BLaER1 treated with 17β-estradiol and CSF1 and Interleukin-3, amounts not matched to agents 10 nM and 100 nM (cell line): ENCODE data around the gene TET1.
"Not testable (repeated sequence)": the region's sequence is repeated elsewhere in the genome, so short reads cannot be mapped to it uniquely, and the experiment has no call there.

Experiments used
- H3K27ac ChIP-seq, 11 experiments: shearing (Covaris generic); formaldehyde crosslinking; 2 replicates each; pipeline ENCODE4 v1.8.1; 2022
- H3K27me3 ChIP-seq, 11 experiments: shearing (Covaris generic); formaldehyde crosslinking; 2 replicates each; pipeline ENCODE4 v1.8.1; 2022
- H3K36me3 ChIP-seq, 11 experiments: shearing (Covaris generic); formaldehyde crosslinking; 2 replicates each; pipeline ENCODE4 v1.8.1; 2022
- H3K4me1 ChIP-seq, 10 experiments: shearing (Covaris generic); formaldehyde crosslinking; 2 replicates each; pipeline ENCODE4 v1.8.1; 2022
- H3K4me2 ChIP-seq, 11 experiments: shearing (Covaris generic); formaldehyde crosslinking; 2 replicates each; pipeline ENCODE4 v1.8.1; 2022
- H3K4me3 ChIP-seq, 10 experiments: shearing (Covaris generic); formaldehyde crosslinking; 2 replicates each; pipeline ENCODE4 v1.8.1; 2022
- H3K9ac ChIP-seq, 11 experiments: shearing (Covaris generic); formaldehyde crosslinking; 2 replicates each; pipeline ENCODE4 v1.8.1; 2022
- H3K9me3 ChIP-seq, 11 experiments: shearing (Covaris generic); formaldehyde crosslinking; replicated peaks in 1 of 11; 2 replicates each; pipeline ENCODE4 v1.8.1; 2022
- H4K20me1 ChIP-seq, 11 experiments: shearing (Covaris generic); formaldehyde crosslinking; 2 replicates each; pipeline ENCODE4 v1.8.1; 2022
- Cebpa-rat ChIP-seq, 11 experiments: shearing (Covaris generic); IDR thresholded peaks; 2 replicates each; pipeline ENCODE4 v1.8.1; 2022

TET1 gene

DNA sequence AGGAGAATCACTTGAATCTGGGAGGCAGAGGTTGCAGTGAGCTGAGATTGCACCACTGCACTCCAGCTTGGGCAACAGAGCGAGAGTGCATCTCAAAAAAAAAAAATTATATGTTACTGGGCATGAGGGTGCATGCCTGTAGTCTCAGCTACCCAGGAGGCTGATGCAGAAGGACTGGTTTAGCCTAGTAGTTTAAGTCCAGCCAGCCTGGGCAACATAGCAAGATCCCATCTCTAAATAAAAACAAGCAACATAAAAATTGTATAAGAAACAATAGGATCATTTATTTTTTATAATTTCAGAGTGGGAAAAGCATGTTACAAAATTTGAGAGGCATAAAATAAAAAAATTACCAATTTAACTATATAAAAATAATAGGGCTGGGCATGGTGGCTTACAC, 145.4 kb downstream of the TET1 start:
- no peaks in the 10 kb centered on the region for H3K9me3 ChIP-seq
- no peak for TF ChIP-seq Cebpa-rat (IDR thresholded peaks at IDR 0.05)
- H3K9ac ChIP-seq: no peak overlapping the region
- no peak overlapping the region for H3K4me3 ChIP-seq
- H3K27ac ChIP-seq: no peak overlapping the region
- no peaks in the 10 kb centered on the region for H3K27me3 ChIP-seq
- no peaks in the 10 kb centered on the region for H4K20me1 ChIP-seq
- no peak overlapping the region for H3K4me2 ChIP-seq
- no peaks in the 10 kb centered on the region for H3K4me1 ChIP-seq
- no peaks in the 10 kb centered on the region for H3K36me3 ChIP-seq

DNA sequence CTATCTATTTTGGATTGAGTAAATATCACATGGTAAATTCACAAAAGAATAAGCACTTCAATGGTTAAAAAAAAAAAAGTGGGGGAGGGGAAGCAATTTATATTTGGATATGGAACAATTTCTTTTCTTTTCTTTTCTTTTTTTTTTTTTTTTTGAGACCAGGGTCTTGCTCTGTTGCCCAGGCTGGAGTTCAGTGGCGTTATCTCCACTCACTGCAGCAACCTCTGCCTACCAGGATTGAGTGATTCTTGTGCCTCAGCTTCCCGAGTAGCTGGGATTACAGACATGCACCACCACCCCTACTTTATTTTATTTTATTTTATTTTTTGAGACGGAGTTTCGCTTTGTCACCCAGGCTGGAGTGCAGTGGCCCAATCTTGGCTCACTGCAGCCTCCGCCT, 148.8 kb downstream of the TET1 start:
- not testable (repeated sequence) for H3K9ac ChIP-seq, H3K4me1 ChIP-seq, H4K20me1 ChIP-seq, H3K27me3 ChIP-seq, H3K9me3 ChIP-seq, H3K4me2 ChIP-seq, H3K27ac ChIP-seq, H3K36me3 ChIP-seq, H3K4me3 ChIP-seq

DNA sequence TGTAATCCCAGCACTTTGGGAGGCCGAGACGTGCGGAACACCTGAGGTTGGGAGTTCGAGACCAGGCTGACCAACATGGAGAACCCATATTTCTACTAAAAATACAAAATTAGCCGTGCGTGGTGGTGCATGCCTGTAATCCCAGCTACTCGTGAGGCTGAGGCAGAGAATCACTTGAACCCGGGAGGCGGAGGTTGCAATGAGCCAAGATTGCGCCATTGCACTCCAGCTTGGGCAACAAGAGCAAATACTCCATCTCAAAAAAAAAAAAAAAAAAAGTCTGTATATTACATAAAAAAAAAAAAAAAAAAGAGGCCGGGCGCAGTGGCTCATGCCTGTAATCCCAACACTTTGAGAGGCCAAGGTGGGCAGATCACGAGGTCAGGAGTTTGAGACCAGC, 152.9 kb downstream of the TET1 start:
- not testable (repeated sequence) for H3K4me3 ChIP-seq, H3K4me1 ChIP-seq, H3K36me3 ChIP-seq, H3K27ac ChIP-seq, H3K4me2 ChIP-seq, H4K20me1 ChIP-seq, H3K9me3 ChIP-seq, H3K27me3 ChIP-seq, H3K9ac ChIP-seq

DNA sequence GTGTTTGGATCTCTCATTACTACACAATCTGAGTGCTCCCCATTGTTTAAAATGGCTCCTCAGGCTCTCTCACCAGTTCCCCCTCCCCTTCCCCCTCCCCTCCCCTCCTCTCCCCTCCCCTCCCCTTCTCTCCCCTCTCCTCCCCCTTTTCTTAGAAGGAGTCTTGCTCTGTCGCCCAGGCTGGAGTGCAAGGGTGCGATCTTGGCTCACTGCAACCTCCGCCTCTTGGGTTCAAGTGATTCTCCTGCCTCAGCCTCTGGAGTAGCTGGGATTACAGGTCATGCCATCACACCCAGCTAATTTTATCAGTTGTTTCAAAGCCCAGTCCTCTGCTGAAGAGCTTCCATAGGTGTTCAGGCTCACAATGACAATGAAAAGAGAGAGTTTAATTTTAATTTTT, 157.3 kb downstream of the TET1 start:
- Histone ChIP-seq H3K9me3 (peaks cover 0 to 14% (median 0%) of the 10 kb centered on the region in 11 experiments; a peak in 4 of 22 replicates), H3K9ac (no peak overlapping the region), H3K4me3 (no peak overlapping the region), H3K27me3 (no peaks in the 10 kb centered on the region), H3K4me1 (peaks cover 3 to 4% (median 4%) of the 10 kb centered on the region in 10 experiments), H3K27ac (no peak overlapping the region), H3K4me2 (no peak overlapping the region), H3K36me3 (peaks cover 0 to 2% (median 0%) of the 10 kb centered on the region in 11 experiments; a peak in 6 of 22 replicates), H4K20me1 (no peaks in the 10 kb centered on the region)
- TF ChIP-seq Cebpa-rat (IDR thresholded peaks at IDR 0.05): no peak

DNA sequence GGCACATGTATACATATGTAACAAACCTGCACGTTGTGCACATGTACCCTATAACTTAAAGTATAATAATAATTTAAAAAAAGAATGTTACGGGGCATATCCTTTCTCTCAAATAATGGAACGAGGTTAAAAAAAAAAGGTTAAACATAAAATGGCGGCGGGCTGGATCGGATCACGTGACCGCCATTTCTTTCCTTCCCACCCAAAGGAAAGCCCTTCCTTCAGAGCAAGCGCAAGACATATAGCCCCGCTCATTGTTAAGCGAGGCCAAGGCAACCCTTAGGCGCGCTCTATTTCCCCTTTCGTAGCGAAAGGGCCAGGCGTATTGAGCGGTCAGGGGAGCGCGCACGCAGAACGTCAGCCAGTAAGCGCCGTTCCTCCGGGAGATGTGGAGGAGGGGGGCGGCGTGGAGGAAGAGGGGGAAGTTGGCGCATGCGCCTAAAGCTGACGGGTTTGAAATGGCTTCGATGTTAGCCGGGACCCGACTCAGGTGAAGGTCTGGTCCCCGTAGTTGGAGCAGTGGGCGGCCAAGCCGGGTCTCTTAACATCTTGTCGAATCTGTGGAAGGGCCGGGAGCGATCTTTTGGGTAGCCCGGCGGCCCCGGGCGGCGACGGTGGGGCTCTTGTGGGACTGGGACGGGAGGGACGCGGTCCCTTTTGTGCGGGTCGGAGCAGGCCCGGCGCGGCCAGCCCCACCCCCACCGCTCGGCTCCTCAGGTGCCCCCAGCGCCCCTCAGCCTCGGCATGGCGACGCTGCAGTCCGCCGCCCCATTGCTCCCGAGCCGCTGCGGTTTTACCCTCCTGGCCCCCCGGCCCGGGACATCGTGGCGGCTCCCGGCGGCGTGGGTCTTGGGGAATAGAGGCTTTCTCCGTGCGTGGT, 160.9 kb downstream of the TET1 start, which contains the start of gene CCAR1:
TSS of gene CCAR1 (plus strand) at position 447 of the 880 bp plus-strand sequence. CDS start 1,266 bp downstream, outside the sequence.
- Histone ChIP-seq H3K27ac (peak within 1 kb of the TSS; percentile 89 to 99 (median 98)), H4K20me1 (peaks cover 0 to 15% (median 3%) of the 10 kb centered on the region in 11 experiments; a peak in 6 of 22 replicates), H3K4me1 (peaks cover 8 to 11% (median 9%) of the 10 kb centered on the region in 10 experiments), H3K4me3 (peak within 1 kb of the TSS; percentile 79 to 98 (median 90)), H3K27me3 (no peaks in the 10 kb centered on the region), H3K36me3 (peaks cover 24 to 38% (median 35%) of the 10 kb centered on the region in 11 experiments), H3K9ac (peak within 1 kb of the TSS; percentile 93 to 99 (median 98)), H3K4me2 (peak within 1 kb of the TSS; percentile 73 to 95 (median 87)), H3K9me3 (peaks cover 0 to 14% (median 0%) of the 10 kb centered on the region in 11 experiments; a peak in 4 of 22 replicates)
- no peak for TF ChIP-seq Cebpa-rat (IDR thresholded peaks at IDR 0.05)

DNA sequence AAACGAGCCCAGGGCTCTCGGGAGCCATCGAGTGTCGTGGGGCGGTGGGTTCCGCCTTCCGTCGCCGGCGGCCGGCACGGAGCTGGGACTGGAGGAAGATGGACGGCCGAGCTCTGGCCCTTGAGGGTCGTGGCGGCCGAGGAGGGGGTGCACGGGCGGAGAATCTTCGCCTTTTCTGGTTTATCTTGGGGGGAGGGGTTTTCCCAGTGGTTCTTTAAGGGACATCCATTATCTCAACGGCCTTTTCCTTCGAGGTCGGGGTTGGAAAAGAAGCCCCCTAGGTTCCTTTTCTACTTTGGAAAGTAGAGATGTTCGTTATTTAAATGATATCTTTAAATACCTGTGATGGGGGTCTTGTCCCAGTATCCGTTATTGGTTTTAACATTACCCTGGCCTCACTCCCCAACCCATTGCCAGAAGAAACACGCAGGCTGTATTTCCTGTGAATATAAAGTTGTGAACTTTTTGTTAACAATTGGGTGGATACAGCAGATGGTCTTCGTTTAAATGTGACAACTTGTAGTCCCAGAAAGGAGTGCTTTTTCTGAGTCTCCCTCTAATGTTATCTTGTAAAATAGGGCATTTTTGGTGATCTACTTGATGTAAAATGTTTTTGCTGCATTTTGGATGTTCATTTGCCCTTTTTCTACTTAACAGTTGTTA, 161.7 kb downstream of the TET1 start:
- peak overlapping the region; percentile 79 to 98 (median 90) for H3K4me3 ChIP-seq
- peaks cover 0 to 14% (median 0%) of the 10 kb centered on the region in 11 experiments; a peak in 4 of 22 replicates for H3K9me3 ChIP-seq
- peaks cover 32 to 46% (median 42%) of the 10 kb centered on the region in 11 experiments for H3K36me3 ChIP-seq
- H3K27ac ChIP-seq: peak overlapping the region; percentile 89 to 99 (median 98)
- peak overlapping the region; percentile 73 to 95 (median 87) for H3K4me2 ChIP-seq
- H3K27me3 ChIP-seq: no peaks in the 10 kb centered on the region
- TF ChIP-seq Cebpa-rat (IDR thresholded peaks at IDR 0.05): no peak
- H3K9ac ChIP-seq: peak overlapping the region; percentile 93 to 99 (median 98)
- H4K20me1 ChIP-seq: peaks cover 0 to 22% (median 9%) of the 10 kb centered on the region in 11 experiments; a peak in 9 of 22 replicates
- H3K4me1 ChIP-seq: peaks cover 8 to 11% (median 9%) of the 10 kb centered on the region in 10 experiments

DNA sequence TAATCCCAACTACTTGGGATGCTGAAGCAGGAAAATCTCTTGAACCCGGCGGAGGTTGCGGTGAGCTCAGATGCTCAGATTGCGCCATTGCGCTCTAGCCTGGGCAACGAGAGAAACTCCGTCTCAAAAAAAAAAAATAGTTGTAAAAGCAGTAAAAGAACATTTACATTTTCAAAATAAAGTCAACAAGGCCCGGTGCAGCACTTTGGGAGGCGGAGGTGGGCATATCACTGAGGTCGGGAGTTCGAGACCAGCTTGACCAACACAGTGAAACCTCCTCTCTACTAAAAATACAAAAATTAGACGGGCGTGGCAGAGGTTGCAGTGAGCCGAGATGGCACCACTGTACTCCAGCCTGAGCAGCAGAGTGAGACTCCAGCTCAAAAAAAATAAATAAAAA, 164.9 kb downstream of the TET1 start:
- no peak overlapping the region for H3K27ac ChIP-seq
- no peak overlapping the region for H3K4me3 ChIP-seq
- H3K36me3 ChIP-seq: peaks cover 62 to 77% (median 73%) of the 10 kb centered on the region in 11 experiments

DNA sequence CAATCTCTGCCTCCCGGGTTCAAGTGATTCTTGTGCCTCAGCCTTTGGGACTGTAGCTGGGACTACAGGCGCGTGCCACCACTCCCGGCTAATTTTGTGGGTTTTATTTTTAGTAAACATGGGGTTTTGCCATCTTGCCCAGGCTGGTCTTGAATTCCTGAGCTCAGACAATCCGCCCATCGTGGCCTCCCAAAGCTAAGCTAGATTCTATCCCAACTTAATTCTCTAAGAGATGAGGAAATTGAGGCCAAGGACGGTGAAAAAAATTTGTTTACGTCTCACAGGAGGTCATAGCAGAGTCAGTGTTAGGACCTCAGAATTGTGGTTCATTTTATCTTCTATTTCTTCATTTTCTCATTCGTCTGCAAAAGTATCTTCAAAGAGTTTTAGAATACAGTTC, 167.0 kb downstream of the TET1 start:
- Histone ChIP-seq H3K4me3 (no peak overlapping the region), H3K4me2 (no peak overlapping the region), H3K4me1 (peaks cover 7 to 10% (median 8%) of the 10 kb centered on the region in 10 experiments), H3K9me3 (no peaks in the 10 kb centered on the region), H4K20me1 (peaks cover 17 to 76% (median 56%) of the 10 kb centered on the region in 11 experiments; a peak in 20 of 22 replicates), H3K36me3 (peaks cover 82 to 98% (median 95%) of the 10 kb centered on the region in 11 experiments), H3K9ac (no peak overlapping the region), H3K27ac (no peak overlapping the region), H3K27me3 (no peaks in the 10 kb centered on the region)
- TF ChIP-seq Cebpa-rat (IDR thresholded peaks at IDR 0.05): no peak

More for the DNA sequence above, 164.9 kb downstream of the TET1 start:
- TF ChIP-seq Cebpa-rat (IDR thresholded peaks at IDR 0.05): no peak
- H3K9ac ChIP-seq: no peak overlapping the region
- H3K4me2 ChIP-seq: no peak overlapping the region
- H3K4me1 ChIP-seq: peaks cover 8 to 11% (median 9%) of the 10 kb centered on the region in 10 experiments
- H3K27me3 ChIP-seq: no peaks in the 10 kb centered on the region
- H3K9me3 ChIP-seq: peaks cover 0 to 1% (median 0%) of the 10 kb centered on the region in 11 experiments; a peak in 3 of 22 replicates
- peaks cover 0 to 54% (median 35%) of the 10 kb centered on the region in 11 experiments; a peak in 19 of 22 replicates for H4K20me1 ChIP-seq

DNA sequence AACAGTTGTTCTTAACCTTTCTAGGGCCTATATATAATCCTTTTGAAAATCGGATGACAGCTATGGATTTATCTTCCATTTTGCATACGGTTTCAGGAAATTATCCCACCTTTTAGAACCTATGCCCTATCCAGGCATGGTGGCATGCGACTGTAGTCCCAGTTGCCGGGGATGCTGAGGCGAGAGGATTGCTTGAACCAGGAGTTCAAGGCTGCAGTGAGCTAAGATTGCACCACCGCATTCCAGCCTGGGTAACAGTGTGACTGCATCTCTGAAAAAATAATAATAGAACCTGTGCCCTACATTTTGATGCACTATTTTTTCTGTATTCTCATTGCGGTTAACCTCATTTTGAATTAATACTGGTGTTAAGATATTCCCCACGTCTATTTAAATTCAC, 172.5 kb downstream of the TET1 start:
- Histone ChIP-seq H3K36me3 (peaks cover 97 to 100% (median 99%) of the 10 kb centered on the region in 11 experiments), H4K20me1 (peaks cover 45 to 100% (median 92%) of the 10 kb centered on the region in 11 experiments)
- no peak for TF ChIP-seq Cebpa-rat (IDR thresholded peaks at IDR 0.05)

More for the DNA sequence above, 172.5 kb downstream of the TET1 start:
- Histone ChIP-seq H3K27ac (no peak overlapping the region), H3K9me3 (no peaks in the 10 kb centered on the region), H3K9ac (no peak overlapping the region), H3K4me1 (no peaks in the 10 kb centered on the region), H3K4me3 (no peak overlapping the region), H3K4me2 (no peak overlapping the region), H3K27me3 (no peaks in the 10 kb centered on the region)
